Neuron (in vitro differentiated cells): Measurements from ENCODE around the gene AHI1.

Experiments
- H2AFZ ChIP-seq: one replicate; pipeline ENCODE4 v1.6.1; 2013; ENCODE audit warnings: low read depth, mild to moderate bottlenecking, inconsistent platforms, low read length, moderate library complexity
- H3K27me3 ChIP-seq: one replicate; pipeline ENCODE4 v1.6.1; 2013; ENCODE audit warnings: low read length; ENCODE audit not compliant: insufficient read depth
- H3K36me3 ChIP-seq: one replicate; pipeline ENCODE4 v1.6.1; 2013; ENCODE audit warnings: low read length; ENCODE audit not compliant: insufficient read depth
- H3K4me1 ChIP-seq: one replicate; pipeline ENCODE4 v1.6.1; 2013; ENCODE audit warnings: low read length; ENCODE audit not compliant: insufficient read depth
- H3K4me3 ChIP-seq: 2 replicates; pipeline ENCODE4 v1.5.1; 2013; ENCODE audit warnings: mild to moderate bottlenecking, low read length, moderate library complexity
- H3K9me3 ChIP-seq: one replicate; pipeline ENCODE4 v1.6.1; 2013; ENCODE audit warnings: low read length

Gene AHI1

GRCh38 chr6:135304883-135305282 lies 192.7 kb downstream of the AHI1 start:
- Histone ChIP-seq H3K9me3 (no peaks in the 10 kb centered on the region), H3K4me3 (no peak overlapping the region), H3K27me3 (no peaks in the 10 kb centered on the region), H3K4me1 (no peaks in the 10 kb centered on the region), H3K36me3 (peaks cover 4% of the 10 kb centered on the region), H2AFZ (no peak overlapping the region)

GRCh38 chr6:135301304-135301703 lies 196.2 kb downstream of the AHI1 start:
- H3K27me3 ChIP-seq, result no peaks in the 10 kb centered on the region
- H3K36me3 ChIP-seq, result peaks cover 3% of the 10 kb centered on the region
- no peaks in the 10 kb centered on the region for H3K9me3 ChIP-seq
- H3K4me3 ChIP-seq, result no peak overlapping the region
- H2AFZ ChIP-seq, result no peak overlapping the region
- no peaks in the 10 kb centered on the region for H3K4me1 ChIP-seq

- Histone ChIP-seq H3K27me3 (no peaks in the 10 kb centered on the region), H3K4me1 (no peaks in the 10 kb centered on the region), H3K4me3 (no peak overlapping the region), H2AFZ (no peak overlapping the region), H3K36me3 (peaks cover 3% of the 10 kb centered on the region), H3K9me3 (no peaks in the 10 kb centered on the region)
These were observed 197.0 kb downstream of the AHI1 start for GRCh38 chr6:135300576-135300975.

- H3K4me3 ChIP-seq, result no peak overlapping the region
These were observed 198.3 kb downstream of the AHI1 start for GRCh38 chr6:135299256-135299655.

GRCh38 chr6:135298455-135298854 lies 199.1 kb downstream of the AHI1 start:
- H3K9me3 ChIP-seq, result peaks cover 2% of the 10 kb centered on the region
- no peaks in the 10 kb centered on the region for H3K27me3 ChIP-seq
- H2AFZ ChIP-seq, result no peak overlapping the region
- no peaks in the 10 kb centered on the region for H3K4me1 ChIP-seq
- peaks cover 3% of the 10 kb centered on the region for H3K36me3 ChIP-seq
- no peak overlapping the region for H3K4me3 ChIP-seq

More at GRCh38 chr6:135299256-135299655, 198.3 kb downstream of the AHI1 start:
- Histone ChIP-seq H3K36me3 (peaks cover 3% of the 10 kb centered on the region), H3K4me1 (no peaks in the 10 kb centered on the region), H3K9me3 (peaks cover 2% of the 10 kb centered on the region), H3K27me3 (no peaks in the 10 kb centered on the region), H2AFZ (no peak overlapping the region)

GRCh38 chr6:135296715-135297114 lies 200.8 kb downstream of the AHI1 start:
- no peaks in the 10 kb centered on the region for H3K27me3 ChIP-seq
- H3K9me3 ChIP-seq, result peaks cover 2% of the 10 kb centered on the region
- no peak overlapping the region for H3K4me3 ChIP-seq
- H3K36me3 ChIP-seq, result peaks cover 3% of the 10 kb centered on the region
- no peaks in the 10 kb centered on the region for H3K4me1 ChIP-seq
- H2AFZ ChIP-seq, result no peak overlapping the region

GRCh38 chr6:135295085-135295484 lies 202.5 kb downstream of the AHI1 start:
- Histone ChIP-seq H2AFZ (no peak overlapping the region), H3K4me3 (no peak overlapping the region), H3K36me3 (peaks cover 6% of the 10 kb centered on the region), H3K4me1 (no peaks in the 10 kb centered on the region), H3K27me3 (no peaks in the 10 kb centered on the region), H3K9me3 (peaks cover 2% of the 10 kb centered on the region)

- Histone ChIP-seq H3K4me3 (no peak overlapping the region), H3K27me3 (no peaks in the 10 kb centered on the region), H2AFZ (no peak overlapping the region), H3K9me3 (peaks cover 2% of the 10 kb centered on the region), H3K36me3 (peaks cover 4% of the 10 kb centered on the region), H3K4me1 (no peaks in the 10 kb centered on the region)
These were observed 206.1 kb downstream of the AHI1 start for GRCh38 chr6:135291288-135292076.

- Histone ChIP-seq H3K27me3 (no peaks in the 10 kb centered on the region), H2AFZ (no peak overlapping the region), H3K9me3 (no peaks in the 10 kb centered on the region), H3K4me1 (no peaks in the 10 kb centered on the region), H3K36me3 (peaks cover 4% of the 10 kb centered on the region), H3K4me3 (no peak overlapping the region)
These were observed 207.7 kb downstream of the AHI1 start for GRCh38 chr6:135289816-135290215.

- Histone ChIP-seq H3K27me3 (no peaks in the 10 kb centered on the region), H3K4me3 (no peak overlapping the region), H3K9me3 (no peaks in the 10 kb centered on the region), H3K4me1 (peaks cover 5% of the 10 kb centered on the region), H3K36me3 (peaks cover 4% of the 10 kb centered on the region), H2AFZ (no peak overlapping the region)
These were observed 210.5 kb downstream of the AHI1 start for GRCh38 chr6:135286962-135287538.

GRCh38 chr6:135285165-135285564 lies 212.4 kb downstream of the AHI1 start:
- H2AFZ ChIP-seq, result no peak overlapping the region
- no peak overlapping the region for H3K4me3 ChIP-seq
- peaks cover 10% of the 10 kb centered on the region for H3K4me1 ChIP-seq
- peaks cover 1% of the 10 kb centered on the region for H3K36me3 ChIP-seq
- H3K27me3 ChIP-seq, result no peaks in the 10 kb centered on the region
- H3K9me3 ChIP-seq, result no peaks in the 10 kb centered on the region

GRCh38 chr6:135283926-135284325 lies 213.6 kb downstream of the AHI1 start:
- H3K4me3 ChIP-seq, result no peak overlapping the region
- H3K9me3 ChIP-seq, result no peaks in the 10 kb centered on the region
- no peaks in the 10 kb centered on the region for H3K27me3 ChIP-seq
- peaks cover 10% of the 10 kb centered on the region for H3K4me1 ChIP-seq
- no peaks in the 10 kb centered on the region for H3K36me3 ChIP-seq
- no peak overlapping the region for H2AFZ ChIP-seq

- H3K4me3 ChIP-seq, result no peak overlapping the region
- no peak overlapping the region for H2AFZ ChIP-seq
- H3K36me3 ChIP-seq, result no peaks in the 10 kb centered on the region
- peaks cover 10% of the 10 kb centered on the region for H3K4me1 ChIP-seq
- no peaks in the 10 kb centered on the region for H3K9me3 ChIP-seq
- H3K27me3 ChIP-seq, result no peaks in the 10 kb centered on the region
These were observed 215.1 kb downstream of the AHI1 start for GRCh38 chr6:135282395-135282794.
